SK-N-SH treated with all-trans-retinoic acid at 6 μM for 48 hours (cell line): ENCODE measurements around the gene TACR2.

Experiments
- ATAC-seq: fragments of 200-7000 bp; cut with Tn5 transposase; 3 replicates; pipeline ENCODE4 v1.9.1; 2020; ENCODE audit warnings: mild to moderate bottlenecking, moderate library complexity
- ARNTL ChIP-seq: fragments of 450-650 bp; formaldehyde crosslinking; IDR thresholded peaks from 2 replicates; pipeline ENCODE4 v1.5.0; 2020; ENCODE audit warnings: low read depth, mild to moderate bottlenecking, moderate library complexity, borderline replicate concordance
- BACH2 ChIP-seq: fragments of 250-450 bp; sonication (Bioruptor Pico); IDR thresholded peaks from 2 replicates; pipeline ENCODE4 v1.9.0; 2021; ENCODE audit warnings: mild to moderate bottlenecking, borderline replicate concordance
- CSDC2 ChIP-seq: fragments of 250-450 bp; sonication (Bioruptor Pico); IDR thresholded peaks from 2 replicates; pipeline ENCODE4 v1.5.0; 2020; ENCODE audit warnings: mild to moderate bottlenecking, moderate library complexity
- CSRNP3 ChIP-seq: fragments of 250-450 bp; sonication (Bioruptor Pico); IDR thresholded peaks from 2 replicates; pipeline ENCODE4 v1.5.1; 2021; ENCODE audit warnings: mild to moderate bottlenecking, moderate library complexity
- ESRRG ChIP-seq: fragments of 250-450 bp; sonication (Bioruptor Pico); IDR thresholded peaks from 2 replicates; pipeline ENCODE4 v1.6.1; 2021; ENCODE audit warnings: mild to moderate bottlenecking
- GLIS3 ChIP-seq: fragments of 250-450 bp; sonication (Bioruptor Pico); IDR thresholded peaks from 2 replicates; pipeline ENCODE4 v1.5.0; 2020; ENCODE audit warnings: mild to moderate bottlenecking, moderate library complexity
- ISL1 ChIP-seq: fragments of 250-450 bp; sonication (Bioruptor Pico); IDR thresholded peaks from 2 replicates; pipeline ENCODE4 v2.1.2; 2022; ENCODE audit warnings: mild to moderate bottlenecking, moderate library complexity
- OSR1 ChIP-seq: fragments of 250-450 bp; sonication (Bioruptor Pico); IDR thresholded peaks from 2 replicates; pipeline ENCODE4 v1.8.0; 2022; ENCODE audit warnings: moderate library complexity, mild to moderate bottlenecking, inconsistent platforms
- PPARA ChIP-seq: fragments of 250-450 bp; sonication (Bioruptor Pico); IDR thresholded peaks from 2 replicates; pipeline ENCODE4 v1.5.0; 2020; ENCODE audit warnings: mild to moderate bottlenecking, borderline replicate concordance
- RARB ChIP-seq: fragments of 250-450 bp; sonication (Bioruptor Pico); IDR thresholded peaks from 2 replicates; pipeline ENCODE4 v1.8.0; 2021; ENCODE audit warnings: mild to moderate bottlenecking, moderate library complexity
- SNAI2 ChIP-seq: fragments of 250-450 bp; sonication (Bioruptor Pico); IDR thresholded peaks from 2 replicates; pipeline ENCODE4 v1.5.0; 2020; ENCODE audit warnings: mild to moderate bottlenecking, moderate library complexity
- TCF4 ChIP-seq: fragments of 250-450 bp; sonication (Bioruptor Pico); IDR thresholded peaks from 2 replicates; pipeline ENCODE4 v1.8.0; 2021; ENCODE audit warnings: mild to moderate bottlenecking, moderate library complexity, borderline replicate concordance
- TOX ChIP-seq: fragments of 250-450 bp; sonication (Bioruptor Pico); IDR thresholded peaks from 2 replicates; pipeline ENCODE4 v1.8.0; 2021; ENCODE audit warnings: mild to moderate bottlenecking, moderate library complexity, borderline replicate concordance
- ZC3H10 ChIP-seq: fragments of 250-450 bp; sonication (Bioruptor Pico); IDR thresholded peaks from 2 replicates; pipeline ENCODE4 v1.5.1; 2021; ENCODE audit warnings: mild to moderate bottlenecking, moderate library complexity
- ZFP3 ChIP-seq: fragments of 250-450 bp; sonication (Bioruptor Pico); IDR thresholded peaks from 2 replicates; pipeline ENCODE4 v1.5.0; 2020; ENCODE audit warnings: mild to moderate bottlenecking, moderate library complexity
- ZFP30 ChIP-seq: fragments of 450-650 bp; formaldehyde crosslinking; IDR thresholded peaks from 2 replicates; pipeline ENCODE4 v1.5.0; 2022; ENCODE audit warnings: mild to moderate bottlenecking, moderate library complexity
- ZNF565 ChIP-seq: fragments of 450-650 bp; formaldehyde crosslinking; conservative IDR thresholded peaks from 2 replicates; pipeline ENCODE4 v1.5.0; 2020; ENCODE audit warnings: low read depth, mild to moderate bottlenecking, moderate library complexity
- ZNF70 ChIP-seq: fragments of 450-650 bp; formaldehyde crosslinking; IDR thresholded peaks from 2 replicates; pipeline ENCODE4 v1.5.0; 2020; ENCODE audit warnings: mild to moderate bottlenecking, moderate library complexity
- ZNF8 ChIP-seq: fragments of 450-650 bp; formaldehyde crosslinking; IDR thresholded peaks from 2 replicates; pipeline ENCODE4 v1.5.0; 2020; ENCODE audit warnings: mild to moderate bottlenecking, moderate library complexity
- TF ChIP-seq, protein P1 (sequence below): fragments of 250-450 bp; sonication (Bioruptor Pico); IDR thresholded peaks from 2 replicates; pipeline ENCODE4 v1.5.0; 2020; ENCODE audit warnings: mild to moderate bottlenecking, moderate library complexity
- TF ChIP-seq, protein P2 (sequence below): fragments of 250-450 bp; sonication (Bioruptor Pico); IDR thresholded peaks from 2 replicates; pipeline ENCODE4 v1.5.1; 2020; ENCODE audit warnings: low read depth, mild to moderate bottlenecking, moderate library complexity
- TF ChIP-seq, protein P3 (sequence below): fragments of 250-450 bp; sonication (Bioruptor Pico); IDR thresholded peaks from 2 replicates; pipeline ENCODE4 v1.8.0; 2020; ENCODE audit warnings: mild to moderate bottlenecking, moderate library complexity, borderline replicate concordance

Gene TACR2

GRCh38 chr10:69453795-69454194, 37.1 kb upstream of the TACR2 start:
- no peak for TF ChIP-seq BACH2 (CRISPR knock-in tag)
- TF ChIP-seq ISL1 (CRISPR knock-in tag) = no peak
- TF ChIP-seq TCF4 (CRISPR knock-in tag) = no peak
- no peak for TF ChIP-seq ZFP3 (CRISPR knock-in tag)
- ATAC-seq = no peak

DNA sequence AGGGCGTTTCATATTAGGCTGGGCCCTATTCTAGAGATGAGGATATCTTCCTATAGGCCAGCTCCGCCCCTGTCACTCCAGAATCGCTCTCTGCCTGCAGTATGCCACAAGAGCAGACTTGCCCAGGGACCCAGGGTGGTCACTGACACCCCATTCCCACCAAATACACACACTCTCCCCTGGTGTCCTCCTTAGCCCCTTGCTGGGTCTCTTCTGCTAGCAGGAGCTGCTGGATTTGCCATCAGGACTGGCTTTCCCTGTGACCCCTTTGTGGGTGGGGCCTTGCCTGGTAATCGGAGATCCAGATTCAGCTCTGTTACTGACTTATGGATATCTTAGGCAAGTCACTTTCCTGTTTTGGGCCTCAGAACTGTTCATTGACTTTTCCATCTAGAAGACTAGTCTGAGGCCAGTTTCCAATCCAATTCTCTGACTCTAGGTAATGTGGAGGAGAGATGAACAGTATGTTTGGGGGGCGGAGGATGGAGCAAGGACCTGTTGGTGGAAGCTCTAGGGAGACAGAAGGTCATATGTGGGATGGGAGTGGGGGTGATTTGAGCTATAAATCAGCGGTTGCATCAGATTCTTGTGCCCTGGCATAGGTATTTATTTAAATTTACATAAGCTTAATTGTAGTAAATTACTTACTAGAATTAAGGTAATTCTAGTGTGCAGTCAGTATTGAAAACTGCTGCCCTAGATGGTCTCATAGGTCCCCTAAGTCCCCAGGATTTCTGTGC, 36.1 kb upstream of the TACR2 start:
- ATAC-seq = no peak
- TF ChIP-seq ZC3H10 (no peak), ZNF8 (CRISPR knock-in tag) (no peak), ZNF565 (CRISPR knock-in tag) (no peak), ISL1 (CRISPR knock-in tag) (no peak), PPARA (CRISPR knock-in tag) (no peak), TOX (no peak), ZFP3 (CRISPR knock-in tag) (no peak), CSRNP3 (no peak), TCF4 (CRISPR knock-in tag) (no peak), RARB (CRISPR knock-in tag) (no peak), SNAI2 (no peak), ZNF70 (no peak), GLIS3 (CRISPR knock-in tag) (no peak), ESRRG (no peak), OSR1 (CRISPR knock-in tag) (no peak), ARNTL (no peak), CSDC2 (no peak)
- TF ChIP-seq, protein P1, sequence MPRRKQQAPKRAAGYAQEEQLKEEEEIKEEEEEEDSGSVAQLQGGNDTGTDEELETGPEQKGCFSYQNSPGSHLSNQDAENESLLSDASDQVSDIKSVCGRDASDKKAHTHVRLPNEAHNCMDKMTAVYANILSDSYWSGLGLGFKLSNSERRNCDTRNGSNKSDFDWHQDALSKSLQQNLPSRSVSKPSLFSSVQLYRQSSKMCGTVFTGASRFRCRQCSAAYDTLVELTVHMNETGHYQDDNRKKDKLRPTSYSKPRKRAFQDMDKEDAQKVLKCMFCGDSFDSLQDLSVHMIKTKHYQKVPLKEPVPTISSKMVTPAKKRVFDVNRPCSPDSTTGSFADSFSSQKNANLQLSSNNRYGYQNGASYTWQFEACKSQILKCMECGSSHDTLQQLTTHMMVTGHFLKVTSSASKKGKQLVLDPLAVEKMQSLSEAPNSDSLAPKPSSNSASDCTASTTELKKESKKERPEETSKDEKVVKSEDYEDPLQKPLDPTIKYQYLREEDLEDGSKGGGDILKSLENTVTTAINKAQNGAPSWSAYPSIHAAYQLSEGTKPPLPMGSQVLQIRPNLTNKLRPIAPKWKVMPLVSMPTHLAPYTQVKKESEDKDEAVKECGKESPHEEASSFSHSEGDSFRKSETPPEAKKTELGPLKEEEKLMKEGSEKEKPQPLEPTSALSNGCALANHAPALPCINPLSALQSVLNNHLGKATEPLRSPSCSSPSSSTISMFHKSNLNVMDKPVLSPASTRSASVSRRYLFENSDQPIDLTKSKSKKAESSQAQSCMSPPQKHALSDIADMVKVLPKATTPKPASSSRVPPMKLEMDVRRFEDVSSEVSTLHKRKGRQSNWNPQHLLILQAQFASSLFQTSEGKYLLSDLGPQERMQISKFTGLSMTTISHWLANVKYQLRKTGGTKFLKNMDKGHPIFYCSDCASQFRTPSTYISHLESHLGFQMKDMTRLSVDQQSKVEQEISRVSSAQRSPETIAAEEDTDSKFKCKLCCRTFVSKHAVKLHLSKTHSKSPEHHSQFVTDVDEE (CRISPR knock-in tag) = no peak
- TF ChIP-seq, protein P2, sequence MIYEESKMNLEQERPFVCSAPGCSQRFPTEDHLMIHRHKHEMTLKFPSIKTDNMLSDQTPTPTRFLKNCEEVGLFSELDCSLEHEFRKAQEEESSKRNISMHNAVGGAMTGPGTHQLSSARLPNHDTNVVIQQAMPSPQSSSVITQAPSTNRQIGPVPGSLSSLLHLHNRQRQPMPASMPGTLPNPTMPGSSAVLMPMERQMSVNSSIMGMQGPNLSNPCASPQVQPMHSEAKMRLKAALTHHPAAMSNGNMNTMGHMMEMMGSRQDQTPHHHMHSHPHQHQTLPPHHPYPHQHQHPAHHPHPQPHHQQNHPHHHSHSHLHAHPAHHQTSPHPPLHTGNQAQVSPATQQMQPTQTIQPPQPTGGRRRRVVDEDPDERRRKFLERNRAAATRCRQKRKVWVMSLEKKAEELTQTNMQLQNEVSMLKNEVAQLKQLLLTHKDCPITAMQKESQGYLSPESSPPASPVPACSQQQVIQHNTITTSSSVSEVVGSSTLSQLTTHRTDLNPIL (CRISPR knock-in tag) = no peak
- TF ChIP-seq, protein P3, sequence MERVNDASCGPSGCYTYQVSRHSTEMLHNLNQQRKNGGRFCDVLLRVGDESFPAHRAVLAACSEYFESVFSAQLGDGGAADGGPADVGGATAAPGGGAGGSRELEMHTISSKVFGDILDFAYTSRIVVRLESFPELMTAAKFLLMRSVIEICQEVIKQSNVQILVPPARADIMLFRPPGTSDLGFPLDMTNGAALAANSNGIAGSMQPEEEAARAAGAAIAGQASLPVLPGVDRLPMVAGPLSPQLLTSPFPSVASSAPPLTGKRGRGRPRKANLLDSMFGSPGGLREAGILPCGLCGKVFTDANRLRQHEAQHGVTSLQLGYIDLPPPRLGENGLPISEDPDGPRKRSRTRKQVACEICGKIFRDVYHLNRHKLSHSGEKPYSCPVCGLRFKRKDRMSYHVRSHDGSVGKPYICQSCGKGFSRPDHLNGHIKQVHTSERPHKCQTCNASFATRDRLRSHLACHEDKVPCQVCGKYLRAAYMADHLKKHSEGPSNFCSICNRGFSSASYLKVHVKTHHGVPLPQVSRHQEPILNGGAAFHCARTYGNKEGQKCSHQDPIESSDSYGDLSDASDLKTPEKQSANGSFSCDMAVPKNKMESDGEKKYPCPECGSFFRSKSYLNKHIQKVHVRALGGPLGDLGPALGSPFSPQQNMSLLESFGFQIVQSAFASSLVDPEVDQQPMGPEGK (CRISPR knock-in tag) = no peak

DNA sequence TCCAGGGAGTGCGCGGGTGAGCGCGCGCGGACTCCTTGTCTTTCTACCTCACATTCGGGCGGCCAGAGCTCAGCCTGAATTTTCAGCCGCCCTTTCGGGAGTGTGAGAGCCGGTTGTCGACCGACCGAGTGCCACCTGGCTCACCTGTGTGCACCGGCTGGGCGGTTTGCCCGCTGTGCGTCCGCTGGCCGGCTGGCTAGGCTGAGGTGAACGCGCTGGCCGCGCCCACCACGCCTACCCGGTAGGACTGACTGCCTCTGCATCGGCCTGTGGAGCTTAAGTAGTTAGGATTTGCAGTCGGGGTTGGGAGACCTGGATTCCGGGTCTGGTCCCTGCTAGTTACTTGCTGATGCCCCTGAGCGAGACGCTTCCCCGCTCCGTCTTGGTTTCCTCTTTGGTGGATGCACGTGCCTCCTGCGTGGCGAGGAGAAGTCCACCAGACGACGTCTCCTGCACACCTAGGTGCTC, 35.1 kb upstream of the TACR2 start:
- peak; percentile 46 for ATAC-seq
- TF ChIP-seq, protein P2 (CRISPR knock-in tag) = no peak
- TF ChIP-seq ZNF70 (no peak), CSDC2 (no peak), ZFP30 (CRISPR knock-in tag) (no peak)
